ENCODE results near the gene MTMR3.

Gene MTMR3

GRCh38 chr22:29994943-29995342 lies 112.0 kb downstream of the MTMR3 start:
- DNase-seq (ENCODE audit: low read depth, low spot score) = peak; percentile 33

DNA sequence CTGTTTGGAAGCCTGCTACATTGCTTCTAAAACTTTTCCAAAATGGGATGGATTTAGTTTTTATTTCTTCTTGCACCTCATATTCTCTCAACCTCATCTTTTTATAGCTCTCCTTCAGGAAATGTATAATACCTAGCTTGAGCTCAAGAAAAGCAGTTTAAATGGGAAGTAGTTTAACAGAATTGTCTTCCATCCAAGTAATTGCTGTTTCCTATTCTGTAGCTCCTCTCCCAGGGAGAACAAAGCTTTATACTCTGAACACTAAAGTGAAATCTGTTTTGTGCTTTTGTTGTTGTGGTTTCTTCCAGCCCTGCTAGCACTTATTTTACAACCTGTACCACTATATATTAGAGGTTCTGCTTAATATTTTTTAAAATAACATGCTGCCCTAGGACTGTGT lies 114.1 kb downstream of the MTMR3 start:
- DNase-seq (ENCODE audit: low read depth, low spot score) = no peak
- no peak overlapping the region for H3K27ac ChIP-seq

More at GRCh38 chr22:29994943-29995342, 112.0 kb downstream of the MTMR3 start:
- H3K27ac ChIP-seq = peak overlapping the region; percentile 91

- no peak for DNase-seq (ENCODE audit: low read depth, low spot score)
- H3K27ac ChIP-seq = no peak overlapping the region
These were observed 114.5 kb downstream of the MTMR3 start for GRCh38 chr22:29997516-29997915.

- no peak for DNase-seq (ENCODE audit: low read depth, low spot score)
- no peak overlapping the region for H3K27ac ChIP-seq
These were observed 115.8 kb downstream of the MTMR3 start for GRCh38 chr22:29998627-29999384.

DNA sequence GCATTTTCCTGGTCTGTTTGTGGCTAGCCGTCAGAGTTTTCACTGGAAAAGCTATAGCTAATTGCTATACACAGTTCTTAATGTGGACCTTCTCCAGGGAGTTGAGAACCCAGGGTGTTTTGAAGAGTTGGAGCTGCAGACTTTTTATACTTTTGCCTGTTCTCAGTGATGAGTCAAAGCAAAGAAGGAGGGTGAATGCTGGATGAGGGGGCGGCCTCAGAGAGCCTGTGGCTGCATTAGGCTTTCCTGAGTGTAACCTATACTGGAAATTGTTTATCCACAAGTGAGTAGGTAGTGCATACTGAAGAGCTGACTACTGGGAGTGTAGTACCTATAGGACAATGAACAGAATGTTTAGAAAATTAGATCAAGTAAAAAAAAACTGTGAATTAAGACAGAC lies 117.6 kb downstream of the MTMR3 start:
- DNase-seq (ENCODE audit: low read depth, low spot score) = no peak
- no peak overlapping the region for H3K27ac ChIP-seq

DNA sequence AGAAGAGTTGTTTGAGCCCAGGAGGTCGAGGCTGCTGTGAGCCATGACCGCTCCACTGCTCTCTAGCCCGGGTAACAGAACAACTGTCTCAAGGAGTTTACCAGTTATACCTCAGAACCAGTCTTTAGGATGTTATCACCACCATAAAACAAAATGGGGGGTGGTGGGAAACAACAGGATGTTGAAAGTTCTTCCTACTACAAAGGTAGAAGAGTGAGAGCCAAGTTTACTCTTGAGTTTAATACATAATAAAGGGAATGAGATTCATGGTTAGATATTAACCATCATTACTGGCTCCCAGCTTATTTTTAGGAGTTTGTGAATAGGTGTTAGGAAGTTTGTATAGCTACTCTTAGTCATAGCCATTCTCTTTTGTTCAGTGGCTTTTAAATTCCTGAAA lies 118.5 kb downstream of the MTMR3 start:
- no peak overlapping the region for H3K27ac ChIP-seq
- no peak for DNase-seq (ENCODE audit: low read depth, low spot score)

GRCh38 chr22:30002861-30003486 lies 120.0 kb downstream of the MTMR3 start:
- no peak for DNase-seq (ENCODE audit: low read depth, low spot score)
- H3K27ac ChIP-seq = no peak overlapping the region

DNA sequence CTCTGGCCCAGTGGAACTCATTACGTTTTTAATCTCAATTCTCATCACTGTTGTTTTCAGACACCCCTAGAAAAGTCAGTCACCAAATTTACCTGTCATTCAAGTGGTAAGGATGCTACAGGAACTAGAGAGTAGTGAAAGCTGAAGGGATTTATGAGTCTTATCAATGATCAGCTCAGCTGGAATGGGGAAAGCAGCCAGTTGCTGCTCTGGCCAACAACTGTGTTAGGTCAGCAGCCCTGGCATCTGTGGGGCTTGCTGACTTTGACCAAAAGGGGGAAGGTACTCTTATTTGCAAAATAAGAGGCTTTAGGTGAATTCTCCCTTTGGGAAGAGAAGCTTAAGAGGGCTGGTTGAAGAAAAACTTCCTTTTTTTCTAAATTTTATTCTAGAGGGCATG lies 121.1 kb downstream of the MTMR3 start:
- no peak overlapping the region for H3K27ac ChIP-seq
- DNase-seq (ENCODE audit: low read depth, low spot score) = no peak

DNA sequence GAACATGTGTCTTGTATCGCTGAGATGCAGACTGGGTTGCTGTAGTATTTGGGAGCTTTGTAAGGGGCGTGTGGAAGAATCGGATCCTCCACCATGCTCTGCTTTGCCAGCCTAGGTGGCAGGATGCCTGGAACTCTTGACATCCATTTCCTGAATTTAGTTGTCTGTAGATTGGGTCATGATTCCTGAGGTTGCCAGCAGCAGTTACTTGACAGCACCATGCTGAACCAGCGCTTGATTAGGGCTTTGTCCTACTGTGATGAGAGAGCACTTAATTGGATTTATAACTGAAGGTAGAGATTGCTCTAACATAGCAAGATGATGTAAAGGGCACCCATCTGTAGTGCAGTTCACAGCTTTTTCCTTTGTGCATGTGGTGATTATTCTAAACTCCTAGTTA lies 121.7 kb downstream of the MTMR3 start:
- H3K27ac ChIP-seq = no peak overlapping the region
- no peak for DNase-seq (ENCODE audit: low read depth, low spot score)

DNA sequence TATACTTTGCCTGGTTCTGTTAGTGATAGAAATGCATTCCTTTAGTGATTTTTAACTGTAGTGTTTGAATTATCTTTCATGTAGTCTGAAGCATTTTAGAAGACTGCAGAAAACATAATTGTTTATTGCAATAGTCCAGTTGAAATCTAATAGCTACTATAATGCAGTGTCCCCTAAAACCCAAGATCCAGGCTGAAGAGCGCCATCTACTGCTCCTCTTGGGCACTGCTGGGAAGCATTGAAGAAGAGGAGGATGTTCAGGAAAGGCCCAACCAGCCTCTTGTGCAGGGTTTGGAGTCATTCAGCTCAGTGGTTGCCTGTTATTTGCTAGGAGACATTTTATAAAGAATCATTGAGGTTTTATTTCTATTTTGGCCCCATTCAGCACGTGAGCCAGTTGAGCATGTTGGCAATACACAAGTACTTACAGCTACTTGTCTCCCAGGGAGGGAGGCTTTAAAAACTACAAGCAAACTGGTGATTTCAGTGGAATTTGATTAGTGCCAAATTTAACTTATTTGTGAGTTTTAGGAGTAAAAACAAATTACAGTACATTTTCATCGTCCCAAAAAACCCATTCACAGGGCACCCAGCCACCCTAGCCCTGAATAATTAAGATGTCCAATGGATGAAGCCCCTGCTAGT lies 122.4 kb downstream of the MTMR3 start:
- DNase-seq (ENCODE audit: low read depth, low spot score) = no peak
- no peak overlapping the region for H3K27ac ChIP-seq

GRCh38 chr22:30007361-30007760 lies 124.4 kb downstream of the MTMR3 start:
- no peak for DNase-seq (ENCODE audit: low read depth, low spot score)
- H3K27ac ChIP-seq = no peak overlapping the region

DNA sequence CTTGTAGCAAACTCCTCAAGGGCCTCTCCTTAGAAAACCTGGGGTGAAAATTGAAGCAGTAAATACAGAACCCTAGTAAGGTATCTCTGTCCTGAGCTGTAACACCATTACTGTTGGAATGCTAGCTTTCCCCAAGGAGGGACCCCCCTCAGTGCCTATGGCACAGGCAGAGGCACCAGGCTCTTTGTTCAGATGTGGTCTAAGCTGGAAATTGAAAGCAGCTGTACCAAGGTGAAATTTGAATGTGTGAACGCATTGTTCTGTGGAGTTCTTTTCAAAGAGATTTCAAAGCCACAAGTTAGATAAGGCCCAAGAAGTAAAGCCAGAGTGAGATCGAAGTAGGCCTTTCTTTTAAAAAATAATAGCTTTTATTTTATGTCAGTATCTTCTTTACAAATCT lies 125.4 kb downstream of the MTMR3 start:
- H3K27ac ChIP-seq = no peak overlapping the region
- no peak for DNase-seq (ENCODE audit: low read depth, low spot score)

DNA sequence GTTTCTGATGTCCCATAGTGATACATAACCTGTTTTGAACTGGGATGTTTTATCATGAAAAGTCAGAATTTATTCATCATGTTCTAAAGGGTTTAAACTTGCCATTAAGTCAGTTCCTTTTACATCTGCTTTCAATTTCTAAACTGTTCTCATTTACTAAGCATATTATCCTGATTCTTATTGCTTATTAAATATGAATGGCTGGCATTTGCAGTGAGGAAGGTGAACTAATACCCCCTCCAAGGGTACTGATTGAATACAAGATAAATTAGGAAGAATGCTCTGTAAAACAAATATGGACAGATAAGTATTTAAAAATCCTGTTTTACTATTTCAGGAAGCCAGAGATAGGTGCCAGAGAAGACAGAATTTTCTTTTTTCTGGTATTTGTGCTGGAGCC lies 126.5 kb downstream of the MTMR3 start:
- DNase-seq (ENCODE audit: low read depth, low spot score) = no peak
- no peak overlapping the region for H3K27ac ChIP-seq

GRCh38 chr22:30010789-30011405 lies 127.9 kb downstream of the MTMR3 start:
- no peak overlapping the region for H3K27ac ChIP-seq
- no peak for DNase-seq (ENCODE audit: low read depth, low spot score)

GRCh38 chr22:30013201-30013600 lies 130.2 kb downstream of the MTMR3 start:
- H3K27ac ChIP-seq = no peak overlapping the region
- DNase-seq (ENCODE audit: low read depth, low spot score) = no peak

DNA sequence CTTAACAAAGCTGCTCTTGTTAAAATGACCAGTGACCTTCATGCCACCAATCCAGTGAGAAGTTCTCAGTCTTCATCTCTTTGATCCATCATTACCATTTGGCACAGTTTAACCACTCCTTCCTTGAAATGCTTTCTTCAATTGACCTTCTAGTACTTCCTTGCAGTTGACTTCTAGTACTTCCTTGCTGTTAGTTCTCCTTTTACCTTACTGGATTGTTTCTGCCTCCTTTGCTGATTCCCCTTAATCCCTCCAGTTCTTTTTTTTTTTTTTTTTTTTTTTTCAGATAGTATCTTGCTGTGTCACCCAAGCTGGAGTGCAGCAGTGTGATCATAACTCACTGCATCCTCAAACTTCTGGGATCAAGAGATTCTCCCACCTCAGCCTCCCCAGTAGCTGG lies 131.3 kb downstream of the MTMR3 start:
- no peak for DNase-seq (ENCODE audit: low read depth, low spot score)

GRCh38 chr22:30015229-30015797 lies 132.3 kb downstream of the MTMR3 start:
- no peak for DNase-seq (ENCODE audit: low read depth, low spot score)
- H3K27ac ChIP-seq = peak overlapping the region; percentile 37

More for the DNA sequence above, 131.3 kb downstream of the MTMR3 start:
- H3K27ac ChIP-seq = no peak overlapping the region

DNA sequence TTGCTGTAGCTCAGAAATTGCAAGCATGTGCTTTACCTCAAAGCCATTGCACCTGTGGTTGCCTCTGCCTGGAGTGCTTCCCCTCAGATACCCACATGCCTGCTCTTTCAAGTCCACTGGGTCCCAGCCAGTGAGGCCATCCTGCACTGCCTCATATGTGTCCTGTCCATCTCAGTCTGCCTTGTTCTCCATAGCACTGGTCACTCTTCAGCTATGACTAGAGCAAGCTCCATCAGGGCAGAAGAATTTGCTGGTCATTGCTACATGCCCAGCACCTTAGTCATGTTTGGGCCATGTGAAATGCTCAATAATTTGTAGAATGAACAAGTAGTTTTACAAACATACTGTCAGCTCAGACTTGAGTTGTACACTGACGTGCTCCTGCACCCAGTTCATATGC lies 132.9 kb downstream of the MTMR3 start:
- DNase-seq (ENCODE audit: low read depth, low spot score) = no peak
- peak overlapping the region; percentile 37 for H3K27ac ChIP-seq

DNA sequence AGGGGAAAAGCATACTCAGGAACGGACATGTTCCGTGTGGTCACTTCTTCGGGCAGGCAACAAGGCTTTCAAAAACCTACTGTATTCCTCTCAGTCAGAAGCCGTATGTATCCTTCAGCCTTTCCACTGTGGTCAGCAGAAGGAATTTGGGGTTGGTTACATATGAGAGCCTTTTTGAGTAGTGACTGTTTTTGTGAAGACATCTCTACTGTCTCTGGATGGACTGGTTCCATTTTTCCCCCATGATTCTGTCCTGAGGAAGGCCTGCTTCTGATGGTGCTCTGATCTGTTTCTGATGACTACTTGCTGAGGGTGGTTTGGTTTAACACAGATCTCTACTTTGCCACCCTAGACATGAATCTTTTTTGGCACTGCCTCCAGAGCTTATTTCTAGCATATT lies 133.6 kb downstream of the MTMR3 start:
- DNase-seq (ENCODE audit: low read depth, low spot score) = no peak
- peak overlapping the region; percentile 4 for H3K27ac ChIP-seq

DNA sequence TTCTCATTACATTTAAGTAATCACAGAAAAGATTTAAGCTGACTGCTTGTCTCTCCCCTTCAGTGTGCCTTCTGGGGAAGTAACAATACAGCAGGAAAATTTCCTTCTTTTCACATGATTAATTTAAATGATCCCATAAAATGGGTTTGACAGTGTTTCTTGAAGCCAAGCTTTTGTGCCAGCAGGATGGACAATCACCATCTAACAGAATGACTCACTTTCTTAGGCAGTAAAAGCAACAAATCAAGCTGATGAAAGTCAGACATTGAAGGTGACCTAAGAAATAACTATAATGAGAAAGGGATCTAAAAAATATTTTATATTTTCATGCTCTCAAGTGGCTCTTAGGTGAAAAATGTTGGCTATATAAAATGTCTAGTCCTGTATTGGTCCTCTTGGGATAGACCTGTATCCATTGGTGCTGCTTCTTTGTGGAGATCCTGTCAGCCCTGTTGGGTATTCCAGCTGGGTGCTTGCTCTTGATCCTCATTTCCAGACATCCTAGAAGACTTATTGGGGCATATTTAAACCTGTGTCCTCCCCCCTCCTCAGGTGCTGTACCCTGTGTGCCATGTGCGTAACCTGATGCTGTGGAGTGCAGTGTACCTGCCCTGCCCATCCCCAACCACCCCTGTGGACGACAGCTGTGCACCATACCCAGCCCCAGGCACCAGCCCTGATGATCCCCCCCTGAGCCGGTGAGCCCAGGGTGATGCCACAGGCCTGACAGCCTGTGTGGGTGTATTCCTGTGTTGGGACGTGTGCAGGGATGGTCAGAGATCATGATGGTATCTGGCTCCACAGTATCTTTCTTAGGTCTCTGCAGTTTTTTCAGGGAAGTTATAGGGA lies 134.6 kb downstream of the MTMR3 start:
- H3K27ac ChIP-seq = peak overlapping the region; percentile 4
- no peak for DNase-seq (ENCODE audit: low read depth, low spot score)

Measured in epithelial cell of prostate (primary cell).